ENCODE data around the gene FSIP1.

DNA sequence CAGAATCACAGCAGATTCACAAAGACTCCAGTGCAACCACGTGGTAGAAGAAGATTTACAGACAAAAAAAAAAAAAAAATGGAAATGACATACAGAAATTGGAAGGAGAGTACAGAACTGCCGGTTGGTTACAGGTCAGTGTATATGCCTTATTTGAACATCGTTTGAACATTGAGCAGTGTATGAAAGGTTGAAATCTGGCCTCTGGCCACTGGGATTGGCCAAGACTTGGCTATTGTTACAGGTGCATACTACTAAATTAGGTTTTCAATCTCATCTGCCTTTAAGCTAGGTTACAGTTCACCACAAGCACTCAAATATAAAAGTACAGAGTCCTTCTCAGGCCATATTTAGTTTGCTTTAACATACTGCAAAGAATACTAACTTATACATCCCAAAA, 142.0 kb downstream of the FSIP1 start:
- TF ChIP-seq POLR2A (IDR thresholded peaks at IDR 0.05) (no peak), CTCF (IDR thresholded peaks at IDR 0.05) (no peak)

Measured in tibial nerve (tissue), 3 donors.